NCI-H1105 treated with DMSO at 0.1 percent for 48 hours (cell line): ENCODE measurements around the gene COL4A2.
A peak's percentile ranks its signal among the peaks of the same experiment; 100 is the strongest.
"Not testable (repeated sequence)": the region's sequence is repeated elsewhere in the genome, so short reads cannot be mapped to it uniquely, and the experiment has no call there.

Source experiments
- DNase-seq: peaks from one replicate; lab custom pipeline; 2025; lab: John Stamatoyannopoulos, UW

COL4A2 gene

DNA sequence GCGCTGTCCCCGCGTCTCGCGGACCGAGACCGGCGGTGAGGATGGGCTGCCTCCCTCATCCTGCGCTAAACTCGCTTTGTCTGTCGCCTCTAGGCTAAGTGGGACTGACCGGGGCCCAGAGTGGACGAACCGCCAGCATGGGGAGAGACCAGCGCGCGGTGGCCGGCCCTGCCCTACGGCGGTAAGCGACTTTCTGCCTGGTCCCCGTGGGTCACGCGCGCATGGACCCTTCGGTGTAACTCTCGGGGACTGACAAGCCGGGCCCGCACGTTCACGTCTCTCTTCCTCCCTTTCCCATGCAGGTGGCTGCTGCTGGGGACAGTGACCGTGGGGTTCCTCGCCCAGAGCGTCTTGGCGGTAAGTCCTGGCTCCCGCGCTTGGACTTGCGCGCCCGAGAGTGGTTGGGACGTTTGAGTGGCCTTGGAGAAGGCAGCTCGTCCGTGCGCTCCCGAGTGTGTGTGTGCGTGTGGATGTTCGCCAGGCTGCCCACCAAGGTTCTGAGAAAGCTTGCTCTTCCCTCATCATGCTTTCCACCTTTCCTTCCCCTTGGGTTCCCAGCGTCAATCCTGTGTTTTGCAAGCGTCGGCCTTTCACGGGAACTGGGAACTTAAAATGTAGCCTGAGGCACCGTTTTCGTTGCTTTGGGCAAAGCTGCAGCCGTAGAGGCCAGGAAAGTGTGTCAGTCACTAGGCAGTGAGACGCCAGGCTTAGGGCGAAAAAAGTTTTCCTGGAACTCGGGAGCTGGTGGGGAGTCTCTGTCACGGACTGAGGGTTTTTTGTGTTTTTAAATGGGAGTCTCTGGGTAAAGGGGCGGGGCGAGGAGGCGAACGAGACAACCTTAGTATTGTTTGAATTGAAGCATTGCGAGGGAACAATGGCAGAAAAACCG, 927 bp downstream of the COL4A2 start:
- peak; percentile 55 for DNase-seq

DNA sequence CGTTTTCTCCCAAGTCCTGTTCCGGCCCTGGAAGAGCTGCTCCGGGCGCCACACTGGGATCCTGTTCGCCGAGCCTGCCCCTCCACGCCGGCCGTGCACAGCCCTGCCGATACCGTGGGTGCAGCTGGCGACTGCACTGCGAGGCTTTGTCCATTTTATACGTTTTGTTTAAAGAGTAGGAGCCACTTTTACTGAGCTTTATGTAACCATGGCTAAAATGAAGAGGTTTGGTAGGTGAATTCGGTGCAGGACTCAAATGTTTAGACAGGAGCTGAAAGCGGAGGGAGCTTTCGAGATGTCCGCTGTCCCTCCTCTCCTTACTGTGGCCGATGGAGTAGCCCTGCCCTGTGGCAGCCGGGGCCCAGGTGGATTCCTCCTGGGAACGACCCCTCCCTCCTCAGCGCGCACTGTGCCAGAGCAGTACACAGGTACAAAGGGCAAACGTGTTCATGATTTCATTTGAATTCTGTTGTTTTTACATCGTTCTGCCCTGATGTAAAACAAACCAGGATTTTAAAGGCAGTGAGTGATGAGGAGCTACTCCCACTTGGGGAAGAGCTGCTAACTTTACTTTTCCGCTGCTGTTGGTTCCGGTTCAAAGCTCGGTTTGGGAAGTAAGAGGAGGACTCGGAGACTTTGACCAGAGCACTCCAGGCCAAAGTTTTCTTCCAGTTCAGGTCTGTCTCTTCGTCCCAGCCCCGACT, 1.7 kb downstream of the COL4A2 start:
- peak; percentile 76 for DNase-seq

DNA sequence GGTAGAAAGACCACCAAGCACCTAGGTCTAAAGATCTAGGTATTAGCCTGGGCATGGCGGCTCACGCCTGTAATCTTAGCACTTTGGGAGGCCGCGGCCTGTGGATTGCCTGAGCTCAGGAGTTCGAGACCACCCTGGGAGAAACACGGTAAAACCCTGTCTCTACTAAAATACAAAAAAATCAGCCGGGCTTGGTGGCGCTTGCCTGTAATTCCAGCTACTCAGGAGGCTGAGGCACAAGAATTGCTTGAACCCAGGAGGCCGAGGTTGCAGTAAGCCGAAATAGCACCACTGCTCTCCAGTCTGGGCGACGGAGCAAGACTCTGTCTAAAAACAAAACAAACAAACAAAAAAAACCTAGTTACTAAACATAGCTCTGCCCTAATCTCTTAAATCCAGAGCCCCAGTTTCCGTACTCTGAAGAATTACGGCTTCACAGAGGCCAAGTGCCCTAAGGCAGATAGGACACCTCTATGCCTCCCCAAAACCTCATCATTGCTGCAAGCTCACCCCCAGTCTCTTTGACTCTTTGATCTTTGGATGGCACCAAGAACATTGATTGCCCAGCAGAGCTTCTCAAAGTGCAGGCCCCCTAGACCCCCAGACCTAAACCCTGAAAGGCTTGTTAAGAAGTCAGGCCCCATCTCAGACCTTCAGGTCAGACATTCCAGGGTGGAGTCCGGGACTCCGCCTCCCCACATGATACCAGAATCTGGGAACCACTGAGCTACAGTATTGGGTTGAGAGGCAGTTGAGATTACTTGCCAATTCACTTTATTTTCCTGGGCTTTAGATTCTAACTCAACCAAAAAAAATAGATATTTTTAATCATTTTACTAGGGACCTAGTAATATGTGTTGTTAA, 2.8 kb downstream of the COL4A2 start:
- no peak for DNase-seq

DNA sequence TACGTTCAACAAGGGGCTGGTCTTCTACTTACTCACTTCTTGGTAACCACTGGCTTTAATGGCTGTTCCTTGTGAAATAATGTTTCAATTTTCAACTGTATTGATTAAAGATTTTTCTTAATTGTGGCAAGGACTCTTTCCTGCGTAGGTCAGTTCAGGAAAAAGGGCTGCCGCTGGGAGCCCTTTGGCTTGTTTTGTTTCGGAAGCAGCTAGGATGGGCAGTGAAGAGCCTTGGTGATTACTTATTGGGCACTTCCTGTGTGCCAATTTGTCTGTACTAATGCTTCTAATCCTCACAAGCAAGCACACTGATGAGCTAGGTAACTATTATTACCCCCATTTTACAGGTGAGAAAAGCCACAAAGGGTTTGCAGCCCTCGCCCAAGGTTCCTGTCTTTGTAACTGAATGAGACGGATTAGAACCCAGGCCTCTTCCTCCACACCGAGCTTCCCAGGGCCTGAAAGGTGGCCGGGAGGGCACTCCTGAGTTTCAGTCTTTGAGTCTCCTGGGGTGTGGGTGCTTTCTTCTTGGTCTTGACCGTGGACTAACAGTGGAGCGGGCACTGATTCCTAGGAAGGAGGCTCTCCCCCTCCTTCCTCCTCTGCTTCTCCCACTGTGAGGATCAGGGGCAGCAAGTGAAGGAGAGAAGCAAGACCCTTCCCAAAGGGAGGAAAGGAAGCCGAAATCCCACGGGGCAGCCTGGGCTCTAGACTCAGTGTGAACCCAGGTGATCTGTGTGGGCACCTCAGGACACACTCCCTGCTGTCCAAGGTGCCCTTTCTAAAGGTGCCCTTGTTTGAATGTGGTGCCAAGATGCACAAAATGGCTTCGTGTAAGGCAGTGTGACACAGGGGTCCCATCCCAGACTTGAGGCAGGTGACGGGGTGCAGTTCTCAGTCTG, 3.7 kb downstream of the COL4A2 start:
- no peak for DNase-seq

DNA sequence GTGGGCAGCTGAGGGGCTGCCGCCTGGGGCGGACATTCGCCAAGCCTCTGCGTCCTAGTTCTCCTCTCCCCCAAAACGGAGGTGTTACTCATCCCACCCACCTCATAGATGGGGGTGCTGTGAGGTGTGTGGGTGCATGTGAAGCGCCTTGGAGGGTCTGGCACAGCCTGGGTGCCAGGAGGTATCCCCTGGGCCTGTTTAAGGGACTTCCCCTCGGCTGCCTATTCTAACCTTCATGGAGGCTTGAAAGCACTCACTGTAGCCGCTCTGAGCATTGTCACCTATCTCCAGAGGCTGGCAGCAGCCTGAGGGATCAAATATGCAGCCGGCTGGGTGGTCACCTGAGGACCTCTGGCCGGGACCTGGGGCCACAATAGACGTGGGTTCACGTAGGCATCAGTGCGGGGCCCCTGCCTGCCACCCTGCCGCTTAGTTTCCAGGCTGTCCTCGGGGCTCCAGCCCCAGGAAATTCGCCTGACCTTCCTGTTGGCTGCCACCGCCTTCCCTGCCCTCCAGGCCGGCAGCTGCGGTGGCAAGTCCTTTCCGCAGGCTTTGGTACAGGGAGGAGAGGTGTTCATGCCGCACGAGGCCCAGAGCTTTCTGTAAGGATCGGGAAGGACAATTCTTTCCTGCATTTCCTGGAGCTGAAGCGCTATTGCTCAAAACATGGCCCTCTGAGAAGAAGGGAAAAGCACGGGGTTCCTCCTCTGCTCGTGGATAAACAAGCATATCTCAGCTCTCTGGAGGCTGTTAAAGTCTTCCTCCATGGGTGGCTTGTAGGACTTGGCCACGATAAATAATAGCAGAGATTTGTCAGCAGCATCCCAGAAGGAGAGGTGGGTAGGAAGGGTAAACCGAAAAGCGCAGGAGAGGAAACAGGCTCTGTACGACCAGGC, 4.6 kb downstream of the COL4A2 start:
- no peak for DNase-seq

DNA sequence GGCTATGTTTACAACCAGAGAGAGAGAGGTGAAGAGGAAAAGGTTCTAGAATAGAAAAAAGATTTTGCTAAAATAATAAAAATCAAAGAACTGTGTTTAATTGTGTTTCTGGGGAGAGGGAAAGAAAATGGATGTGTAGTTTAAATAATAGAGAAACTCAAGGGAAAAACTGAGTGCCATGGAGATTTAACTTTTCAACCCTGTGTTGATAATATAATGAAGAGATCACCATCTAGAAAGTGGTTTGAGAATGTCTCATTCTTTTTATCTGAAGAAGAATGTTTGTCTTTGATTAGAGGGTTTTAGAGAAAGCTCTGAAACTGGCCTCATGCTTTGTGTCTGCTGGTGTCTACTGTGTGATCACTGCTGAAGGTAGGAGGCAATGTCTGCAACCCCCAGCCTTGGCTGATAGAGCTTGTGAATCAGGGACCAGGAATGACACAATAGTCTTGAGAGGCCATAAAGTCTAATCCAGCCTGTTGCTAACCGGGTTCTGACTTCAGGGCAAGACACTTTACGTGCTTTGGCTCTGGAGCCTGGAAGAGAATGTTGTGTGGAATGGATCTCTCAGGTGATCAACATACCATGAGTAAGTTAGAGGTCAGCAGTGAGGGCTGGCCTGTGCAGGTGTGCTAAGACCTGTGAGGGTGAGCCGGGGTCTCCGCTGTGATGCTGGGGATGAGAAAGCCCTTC, 5.4 kb downstream of the COL4A2 start:
- no peak for DNase-seq

DNA sequence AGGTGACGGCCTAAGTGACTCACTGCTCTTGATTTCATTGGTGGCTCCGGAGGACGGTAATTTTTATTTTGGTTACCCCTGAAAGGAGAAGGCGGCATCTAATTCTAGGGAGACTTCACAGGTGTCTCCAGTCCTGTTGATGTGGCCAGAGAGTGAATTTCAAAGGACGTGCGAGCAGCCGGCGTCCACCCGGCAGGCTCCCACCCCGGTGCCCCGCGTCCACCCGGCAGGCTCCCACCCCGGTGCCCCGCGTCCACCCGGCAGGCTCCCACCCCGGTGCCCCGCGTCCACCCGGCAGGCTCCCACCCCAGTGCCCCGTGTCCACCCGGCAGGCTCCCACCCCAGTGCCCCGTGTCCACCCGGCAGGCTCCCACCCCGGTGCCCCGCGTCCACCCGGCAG, 6.2 kb downstream of the COL4A2 start:
- DNase-seq: not testable (repeated sequence)

DNA sequence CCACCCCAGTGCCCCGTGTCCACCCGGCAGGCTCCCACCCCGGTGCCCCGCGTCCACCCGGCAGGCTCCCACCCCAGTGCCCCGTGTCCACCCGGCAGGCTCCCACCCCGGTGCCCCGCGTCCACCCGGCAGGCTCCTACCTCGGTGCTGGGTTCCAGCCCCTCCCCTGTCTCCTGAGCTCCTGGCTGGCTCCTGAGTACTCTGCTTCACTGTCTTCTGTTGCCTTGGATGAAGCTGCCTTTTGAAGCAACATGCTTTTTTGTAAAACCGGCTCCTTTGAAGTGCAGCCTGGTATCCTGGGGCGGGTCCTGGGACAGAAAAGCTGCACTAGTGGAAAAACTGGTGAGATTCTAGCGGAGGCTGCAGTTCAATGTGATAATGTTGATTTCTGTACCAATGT, 6.6 kb downstream of the COL4A2 start:
- DNase-seq: not testable (repeated sequence)

DNA sequence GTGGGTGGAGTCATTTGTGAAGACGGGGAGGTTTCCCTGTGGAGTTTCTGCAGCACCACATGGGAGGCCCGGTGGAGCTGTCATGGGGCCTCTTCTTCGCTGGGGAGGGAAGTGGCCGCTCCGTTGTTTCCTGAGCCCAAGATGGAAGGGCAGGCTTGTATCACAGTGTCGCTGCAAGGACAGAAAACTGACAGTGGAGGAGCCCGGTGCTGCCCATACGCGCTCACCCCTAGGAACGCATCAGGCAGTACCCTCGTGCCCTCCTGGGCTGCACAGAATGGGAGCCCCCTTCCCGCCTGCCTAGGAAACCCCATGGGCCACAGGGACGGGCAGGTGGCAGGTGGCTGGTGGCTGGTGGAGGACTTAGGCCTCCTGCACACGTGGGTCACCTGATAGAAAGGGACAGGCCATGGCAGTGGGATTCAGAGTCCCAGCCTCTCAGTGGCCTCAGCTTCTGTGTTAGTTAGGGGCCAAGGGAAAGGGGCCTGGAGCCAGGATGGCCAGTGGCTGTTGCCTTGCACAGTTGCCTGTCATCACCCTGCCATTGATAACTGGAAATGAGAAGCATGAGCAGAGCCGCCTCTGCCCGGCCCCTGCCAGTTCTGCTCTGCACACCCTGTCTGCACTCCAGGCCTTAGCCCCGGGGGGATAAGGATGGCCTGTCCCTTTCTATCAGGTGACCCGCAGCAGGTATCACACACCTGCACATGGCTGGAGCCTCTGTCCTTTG, 7.6 kb downstream of the COL4A2 start:
- DNase-seq: no peak

DNA sequence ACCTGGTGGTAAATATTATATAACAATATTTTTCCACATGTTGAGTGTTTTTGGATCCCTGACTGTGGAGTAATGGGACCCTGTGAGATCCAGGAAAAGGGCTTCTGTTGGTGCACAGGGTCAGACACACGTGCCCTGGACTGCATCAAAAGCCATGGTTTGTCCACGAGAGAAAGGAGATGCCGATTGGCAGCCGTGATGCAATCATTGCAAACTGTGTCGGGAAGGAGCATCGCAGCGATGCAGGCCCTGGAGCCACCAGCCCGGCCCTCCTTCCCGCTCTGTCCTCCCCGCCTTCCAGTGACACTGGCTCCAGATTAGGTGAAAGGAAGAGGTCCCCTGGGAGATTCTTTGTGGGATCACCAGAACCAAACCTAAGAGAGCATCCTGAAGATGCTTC, 9.1 kb downstream of the COL4A2 start:
- DNase-seq: no peak

DNA sequence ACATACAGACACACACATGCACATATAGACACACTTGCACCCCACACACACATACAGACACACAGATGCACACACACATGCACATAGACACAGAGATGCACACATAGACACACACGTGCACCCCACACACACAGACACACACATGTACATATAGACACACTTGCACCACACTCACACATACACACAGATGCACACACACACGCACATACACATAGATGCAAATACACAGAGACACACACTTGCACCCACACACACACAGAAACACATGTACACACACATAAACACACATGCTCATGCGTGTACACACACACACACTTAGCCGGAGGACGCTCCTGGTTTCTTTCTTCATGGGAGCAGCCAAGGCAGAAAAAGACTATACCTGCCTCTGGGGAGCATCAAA, 10.0 kb downstream of the COL4A2 start:
- no peak for DNase-seq

DNA sequence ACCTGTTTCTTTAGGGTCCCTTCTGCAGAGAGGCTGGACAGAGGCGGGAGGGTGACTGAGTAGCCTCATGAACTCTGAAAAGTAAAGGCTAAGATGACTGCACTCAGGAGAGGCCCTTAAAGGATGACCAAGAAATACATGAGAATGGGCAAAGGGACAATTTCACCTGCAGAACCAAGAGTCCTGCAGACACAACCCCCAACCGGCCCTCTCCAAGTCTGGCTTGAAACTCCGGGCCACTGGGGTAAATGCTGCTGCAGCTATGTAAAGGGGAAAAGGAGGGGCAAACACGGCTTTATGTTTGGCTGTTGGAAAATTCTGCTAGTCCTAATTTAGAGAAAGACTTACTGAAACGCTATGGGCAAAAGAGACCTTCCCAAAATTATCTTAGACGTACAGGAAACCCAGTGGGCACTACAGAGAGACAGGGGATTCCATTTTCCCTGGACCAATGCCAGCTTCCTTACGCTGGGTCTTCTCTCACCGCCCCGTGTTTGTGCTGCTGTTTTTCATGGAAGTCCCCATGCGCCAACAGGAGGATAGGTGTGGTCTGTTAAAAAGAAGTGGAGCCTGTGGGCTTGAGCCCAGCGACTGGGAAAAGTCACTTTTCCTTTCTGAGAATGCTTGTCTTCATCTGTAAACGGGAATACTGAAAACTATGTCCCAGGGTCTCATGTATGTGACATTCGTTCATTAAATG, 10.6 kb downstream of the COL4A2 start:
- no peak for DNase-seq

DNA sequence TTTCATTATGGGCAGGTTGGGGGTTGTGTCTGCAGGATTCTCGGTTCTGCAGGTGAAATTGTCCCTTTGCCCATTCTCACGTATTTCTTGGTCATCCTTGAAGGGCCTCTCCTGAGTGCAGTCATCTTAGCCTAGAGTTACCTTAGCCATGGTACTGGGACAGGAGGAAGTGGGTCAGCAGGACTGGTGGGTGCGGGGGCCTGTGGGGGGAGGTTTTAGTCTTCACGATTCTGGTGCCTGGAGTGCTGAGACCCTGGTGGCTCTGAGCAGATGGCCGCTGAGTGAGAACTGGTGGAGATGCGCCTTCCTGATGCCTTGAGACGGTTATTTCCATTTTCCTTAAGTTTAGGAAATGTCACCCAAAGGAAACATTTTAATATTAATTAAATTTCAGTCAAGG, 11.8 kb downstream of the COL4A2 start:
- DNase-seq: no peak

DNA sequence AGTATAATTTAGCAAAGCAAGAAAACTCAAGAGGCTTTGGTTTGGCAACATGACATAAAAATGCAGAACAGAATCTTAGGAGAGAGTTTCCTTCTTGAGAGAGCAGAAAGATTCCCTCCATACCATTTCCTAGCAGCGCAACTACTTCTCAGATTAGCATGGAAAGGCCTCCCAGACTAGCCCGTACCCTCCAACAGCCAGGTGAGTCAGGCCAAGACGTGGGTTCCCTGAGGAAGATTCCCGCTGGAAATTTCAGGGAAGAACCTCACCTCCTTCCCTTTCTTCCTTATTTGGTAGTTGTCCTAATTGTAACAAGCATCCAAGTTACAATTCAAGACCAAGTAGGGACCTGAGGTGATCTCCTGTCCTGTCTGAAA, 12.3 kb downstream of the COL4A2 start:
- no peak for DNase-seq

DNA sequence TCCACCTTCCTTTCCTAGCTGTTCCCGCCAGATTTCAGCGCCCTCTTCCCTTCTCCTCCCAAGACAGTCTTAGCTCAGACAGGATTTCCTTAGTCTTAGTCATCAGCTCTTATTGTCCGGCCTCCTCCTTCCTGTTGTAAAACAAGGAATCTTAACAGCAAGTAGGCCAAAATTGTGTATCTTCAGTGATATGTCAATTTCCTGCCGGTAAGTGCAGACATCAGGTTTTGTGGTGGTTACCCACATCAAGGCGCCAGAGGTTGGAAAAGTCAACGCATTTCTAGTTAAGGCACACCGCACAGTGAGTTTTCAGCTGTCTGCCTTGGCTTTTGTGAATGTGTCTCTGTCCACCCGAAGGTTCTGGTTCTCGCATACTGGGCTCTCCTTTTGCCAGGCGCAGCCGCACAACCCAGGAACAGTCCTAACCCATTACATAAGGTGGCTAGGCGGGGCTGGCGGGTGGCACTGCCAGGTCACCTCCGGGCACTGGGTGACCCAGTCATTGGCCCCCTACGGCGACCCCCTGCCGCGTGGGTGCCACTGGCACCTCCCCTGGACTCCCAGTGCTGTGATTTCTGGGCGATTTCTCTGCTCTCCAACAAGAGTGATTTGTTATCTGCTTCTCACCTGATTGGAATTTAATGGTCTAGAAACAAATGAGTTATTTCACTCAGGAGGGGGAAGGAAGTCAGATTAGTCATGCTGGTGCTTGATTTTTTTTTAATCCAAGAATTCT, 12.9 kb downstream of the COL4A2 start:
- DNase-seq: no peak

DNA sequence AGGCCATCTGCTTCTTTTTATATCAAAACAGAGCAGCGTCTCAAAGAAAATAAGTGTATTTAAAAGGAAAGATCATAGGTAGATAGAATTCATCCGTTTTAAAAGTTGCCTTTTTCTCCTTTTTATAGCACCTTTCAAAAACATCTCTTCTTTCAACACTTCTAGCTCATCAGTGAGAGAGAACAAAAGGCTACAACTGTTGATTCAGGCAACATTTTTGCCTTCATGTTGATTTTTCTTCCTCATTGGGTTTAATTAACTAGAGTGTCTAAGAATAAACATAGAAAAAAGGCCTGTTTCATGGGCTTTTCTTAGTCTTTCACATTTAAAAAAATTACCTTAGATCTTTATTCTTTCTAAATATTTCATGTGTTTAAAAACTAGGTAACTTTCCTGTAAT, 13.6 kb downstream of the COL4A2 start:
- DNase-seq: no peak

DNA sequence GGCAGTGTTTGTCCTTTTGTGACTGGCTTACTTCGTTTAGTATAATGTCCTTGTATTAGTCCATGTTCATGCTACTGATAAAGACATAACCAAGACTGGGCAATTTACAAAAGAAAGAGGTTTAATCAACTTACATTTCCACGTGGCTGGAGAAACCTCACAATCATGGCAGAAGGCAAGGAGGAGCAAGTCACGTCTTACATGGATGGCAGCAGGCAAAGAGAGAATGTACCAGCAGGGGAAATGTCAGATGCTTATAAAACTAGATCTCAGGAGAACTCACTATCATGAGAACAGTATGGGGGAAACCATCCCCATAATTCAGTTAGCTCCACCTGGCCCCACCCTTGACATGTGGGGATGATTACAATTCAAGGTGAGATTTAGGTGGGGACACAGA, 14.5 kb downstream of the COL4A2 start:
- not testable (repeated sequence) for DNase-seq
